Measurements from ENCODE around the gene PINK1.

DNA sequence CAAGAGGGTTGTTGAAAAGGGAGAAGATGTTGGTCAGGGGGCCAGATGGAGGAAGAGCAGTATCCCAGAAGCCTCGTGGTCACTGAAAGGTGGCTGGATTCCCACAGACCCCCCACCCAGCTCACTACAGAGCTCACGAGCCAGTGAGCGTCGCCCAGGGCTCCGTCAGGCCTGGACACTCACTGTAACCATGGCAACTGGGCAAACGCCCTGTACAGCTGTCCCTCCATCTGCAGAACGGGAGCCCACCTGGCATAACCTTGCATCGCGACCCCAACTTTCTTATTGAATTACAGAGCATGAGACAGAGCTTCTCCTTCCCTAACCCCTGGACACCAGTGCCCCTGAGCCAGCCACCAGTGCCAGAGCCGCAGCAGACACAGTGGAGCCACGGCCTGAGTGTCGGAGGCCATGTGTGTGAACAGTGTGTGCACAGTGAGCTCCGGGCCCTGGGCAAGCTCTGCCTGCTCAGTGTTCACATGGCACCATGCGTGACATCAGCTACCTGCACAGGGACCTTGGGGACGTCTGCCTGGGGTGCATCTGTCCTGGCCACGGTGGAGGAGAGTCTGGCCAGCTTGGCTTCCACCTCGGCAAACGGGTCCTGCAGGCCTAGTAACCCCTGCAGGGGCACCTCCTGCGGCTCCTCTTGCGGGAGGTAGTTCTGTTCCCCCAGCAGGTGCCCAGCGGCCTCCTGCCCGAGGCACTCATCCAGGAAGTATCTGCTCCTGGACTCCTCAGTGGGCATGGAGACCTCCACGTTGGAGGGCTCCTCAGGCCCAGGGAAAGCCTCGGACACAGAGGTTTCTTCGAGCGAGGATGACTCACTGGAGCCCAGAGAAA lies 53.8 kb downstream of the PINK1 start:
- TF ChIP-seq, protein P1, sequence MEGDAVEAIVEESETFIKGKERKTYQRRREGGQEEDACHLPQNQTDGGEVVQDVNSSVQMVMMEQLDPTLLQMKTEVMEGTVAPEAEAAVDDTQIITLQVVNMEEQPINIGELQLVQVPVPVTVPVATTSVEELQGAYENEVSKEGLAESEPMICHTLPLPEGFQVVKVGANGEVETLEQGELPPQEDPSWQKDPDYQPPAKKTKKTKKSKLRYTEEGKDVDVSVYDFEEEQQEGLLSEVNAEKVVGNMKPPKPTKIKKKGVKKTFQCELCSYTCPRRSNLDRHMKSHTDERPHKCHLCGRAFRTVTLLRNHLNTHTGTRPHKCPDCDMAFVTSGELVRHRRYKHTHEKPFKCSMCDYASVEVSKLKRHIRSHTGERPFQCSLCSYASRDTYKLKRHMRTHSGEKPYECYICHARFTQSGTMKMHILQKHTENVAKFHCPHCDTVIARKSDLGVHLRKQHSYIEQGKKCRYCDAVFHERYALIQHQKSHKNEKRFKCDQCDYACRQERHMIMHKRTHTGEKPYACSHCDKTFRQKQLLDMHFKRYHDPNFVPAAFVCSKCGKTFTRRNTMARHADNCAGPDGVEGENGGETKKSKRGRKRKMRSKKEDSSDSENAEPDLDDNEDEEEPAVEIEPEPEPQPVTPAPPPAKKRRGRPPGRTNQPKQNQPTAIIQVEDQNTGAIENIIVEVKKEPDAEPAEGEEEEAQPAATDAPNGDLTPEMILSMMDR (optimal IDR thresholded peaks at IDR 0.05 in 1 of 3, IDR thresholded peaks at IDR 0.05 in 1 of 3, conservative IDR thresholded peaks at IDR 0.05 in 1 of 3; ENCODE audit: extremely low read depth in 1 of 3, insufficient read depth in 2 of 3, low read length in 3 of 3) = no peak
- no peak for TF ChIP-seq EZH2 (IDR thresholded peaks at IDR 0.05; ENCODE audit: low read length)

All from keratinocyte (primary cell).